HEK293T (cell line): ENCODE measurements around the gene BPIFB4.

Experiments used
- BHLHE40 ChIP-seq: fragments of 450-650 bp; IDR thresholded peaks from 2 replicates; pipeline ENCODE4 v1.6.1; 2016; ENCODE audit warnings: mild to moderate bottlenecking, moderate library complexity, borderline replicate concordance
- CTBP1 ChIP-seq: fragments of 450-650 bp; IDR thresholded peaks from 2 replicates; pipeline ENCODE4 v1.6.1; 2016; ENCODE audit warnings: borderline replicate concordance
- ELF4 ChIP-seq: fragments of 450-650 bp; IDR thresholded peaks from 2 replicates; pipeline ENCODE4 v1.6.1; 2017; ENCODE audit warnings: antibody characterized with exemption
- FOXA1 ChIP-seq: fragments of 450-650 bp; IDR thresholded peaks from 2 replicates; pipeline ENCODE4 v1.6.1; 2016; ENCODE audit warnings: mild to moderate bottlenecking
- FOXK2 ChIP-seq: fragments of 450-650 bp; IDR thresholded peaks from 2 replicates; pipeline ENCODE4 v1.6.1; 2016; ENCODE audit warnings: mild to moderate bottlenecking
- FOXM1 ChIP-seq: fragments of 450-650 bp; IDR thresholded peaks from 2 replicates; pipeline ENCODE4 v1.6.1; 2017; ENCODE audit warnings: mild to moderate bottlenecking, borderline replicate concordance
- HDGF ChIP-seq: fragments of 450-650 bp; IDR thresholded peaks from 2 replicates; pipeline ENCODE4 v1.6.1; 2017; ENCODE audit warnings: antibody characterized with exemption, borderline replicate concordance
- NFRKB ChIP-seq: fragments of 450-650 bp; IDR thresholded peaks from 2 replicates; pipeline ENCODE4 v1.6.1; 2016; ENCODE audit warnings: mild to moderate bottlenecking, moderate library complexity
- SP1 ChIP-seq: fragments of 450-650 bp; IDR thresholded peaks from 2 replicates; pipeline ENCODE4 v1.6.1; 2017
- SUZ12 ChIP-seq: fragments of 450-650 bp; IDR thresholded peaks from 2 replicates; pipeline ENCODE4 v1.6.1; 2016; ENCODE audit warnings: mild to moderate bottlenecking
- TARDBP ChIP-seq: fragments of 450-650 bp; IDR thresholded peaks from 2 replicates; pipeline ENCODE4 v1.6.1; 2016
- ZNF384 ChIP-seq: fragments of 450-650 bp; IDR thresholded peaks from 2 replicates; pipeline ENCODE4 v1.6.1; 2016
- TF ChIP-seq, protein P1 (sequence below): fragments of 450-650 bp; IDR thresholded peaks from 2 replicates; pipeline ENCODE4 v1.6.1; 2016

- TF ChIP-seq ZNF384: no peak
- no peak for TF ChIP-seq CTBP1
- TF ChIP-seq SUZ12: no peak
- no peak for TF ChIP-seq TARDBP
- TF ChIP-seq FOXA1: no peak
- TF ChIP-seq ELF4: no peak
- no peak for TF ChIP-seq HDGF
- no peak for TF ChIP-seq FOXM1
- TF ChIP-seq, protein P1, sequence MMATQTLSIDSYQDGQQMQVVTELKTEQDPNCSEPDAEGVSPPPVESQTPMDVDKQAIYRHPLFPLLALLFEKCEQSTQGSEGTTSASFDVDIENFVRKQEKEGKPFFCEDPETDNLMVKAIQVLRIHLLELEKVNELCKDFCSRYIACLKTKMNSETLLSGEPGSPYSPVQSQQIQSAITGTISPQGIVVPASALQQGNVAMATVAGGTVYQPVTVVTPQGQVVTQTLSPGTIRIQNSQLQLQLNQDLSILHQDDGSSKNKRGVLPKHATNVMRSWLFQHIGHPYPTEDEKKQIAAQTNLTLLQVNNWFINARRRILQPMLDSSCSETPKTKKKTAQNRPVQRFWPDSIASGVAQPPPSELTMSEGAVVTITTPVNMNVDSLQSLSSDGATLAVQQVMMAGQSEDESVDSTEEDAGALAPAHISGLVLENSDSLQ: no peak
- TF ChIP-seq NFRKB: no peak
- no peak for TF ChIP-seq BHLHE40
- TF ChIP-seq SP1: no peak
- no peak for TF ChIP-seq FOXK2
Measured at GRCh38 chr20:33132513-33133372, 53.3 kb downstream of the BPIFB4 start.
